ENCODE data around the gene QPCT. TPM values are rescaled to one million over a fixed set of nuclear protein-coding genes. Genes with fewer than 3 reads are reported as not detected.
A peak's percentile ranks its signal among the peaks of the same experiment; 100 is the strongest.

QPCT gene
- polyA plus RNA-seq, 6 donors from 2014 or later = 0.14 to 1.8 (median 1.1) TPM

DNA sequence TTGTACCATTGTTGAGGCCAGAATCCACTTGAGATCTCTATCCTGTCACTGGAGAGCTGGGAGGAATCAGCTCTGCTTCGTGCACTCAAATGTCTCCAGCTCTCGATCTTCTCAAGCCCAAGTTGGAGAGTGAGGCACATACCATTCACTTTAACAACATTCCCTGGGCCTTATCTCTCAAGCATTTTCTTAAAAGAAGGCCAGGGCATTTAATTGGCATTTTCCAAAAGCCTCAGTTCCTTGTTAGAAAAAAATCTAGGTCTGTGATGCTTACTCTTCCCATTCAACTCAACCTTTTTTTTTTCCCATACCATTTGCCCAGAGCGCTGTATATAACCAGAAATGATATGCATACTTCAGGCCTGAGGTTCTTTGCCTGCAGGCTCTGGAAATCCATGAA, 10.1 kb downstream of the QPCT start:
- no peaks in the 10 kb centered on the region for H3K36me3 Mint-ChIP-seq
- H3K9me3 Mint-ChIP-seq = no peaks in the 10 kb centered on the region
- DNase-seq = no peak
- no peak for ATAC-seq (ENCODE audit: low read depth in 2 of 2)
- no peak overlapping the region for H3K27ac Mint-ChIP-seq
- H3K4me3 Mint-ChIP-seq = no peak overlapping the region
- peaks cover 12 to 36% (median 28%) of the 10 kb centered on the region in 3 donors for H3K27me3 Mint-ChIP-seq
- peaks cover 13 to 14% (median 13%) of the 10 kb centered on the region in 3 donors for H3K4me1 Mint-ChIP-seq

DNA sequence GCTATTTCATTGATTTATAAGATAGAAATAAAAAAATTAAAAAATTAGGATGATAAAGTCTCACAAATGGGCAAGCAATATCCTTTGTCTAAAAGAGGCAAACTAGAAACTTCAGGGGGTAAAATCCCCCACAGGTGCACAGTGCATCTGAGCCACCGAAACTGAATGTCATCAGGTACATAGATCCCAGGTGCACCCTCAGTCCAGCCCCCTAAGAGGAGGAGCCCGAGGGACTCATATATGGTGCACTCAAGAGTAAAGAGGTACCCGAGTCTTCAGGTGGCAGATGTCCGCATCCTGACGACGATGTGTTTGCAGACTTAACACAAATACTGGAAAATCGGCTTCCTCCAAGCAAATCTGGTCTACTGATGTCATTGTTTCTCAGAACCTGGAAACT, 11.3 kb downstream of the QPCT start:
- Mint-ChIP-seq H3K27ac (no peak overlapping the region), H3K4me1 (peaks cover under 1 to 2% (median 1%) of the 10 kb centered on the region in 3 donors), H3K4me3 (no peak overlapping the region), H3K9me3 (no peaks in the 10 kb centered on the region), H3K27me3 (peaks cover 12 to 44% (median 28%) of the 10 kb centered on the region in 3 donors), H3K36me3 (no peaks in the 10 kb centered on the region)
- ATAC-seq (ENCODE audit: low read depth in 2 of 2) (peak in 1 of 2 donors; percentile 59), DNase-seq (no peak)

DNA sequence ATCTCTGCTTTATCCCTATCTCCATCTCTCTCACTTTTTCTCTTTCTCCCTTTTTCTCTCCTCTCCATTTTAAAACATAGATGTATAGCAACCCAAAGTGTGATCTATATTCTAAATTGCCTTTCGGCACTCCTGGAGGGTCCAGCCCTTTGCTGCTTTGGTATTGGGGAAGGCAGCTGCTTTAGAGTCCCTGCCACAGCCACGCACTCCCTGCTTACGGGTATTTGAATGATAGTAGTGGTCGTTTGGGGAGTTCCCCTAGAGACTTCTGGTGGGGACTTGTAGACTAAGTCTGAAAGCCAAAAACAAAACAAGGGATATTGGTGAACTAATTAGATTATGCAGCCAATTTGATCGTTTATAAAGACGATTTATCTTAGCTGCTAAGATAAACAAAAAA, 11.9 kb downstream of the QPCT start:
- DNase-seq (no peak), ATAC-seq (ENCODE audit: low read depth in 2 of 2) (no peak)
- Mint-ChIP-seq H3K9me3 (no peaks in the 10 kb centered on the region), H3K27ac (no peak overlapping the region), H3K4me3 (no peak overlapping the region), H3K36me3 (no peaks in the 10 kb centered on the region), H3K4me1 (no peaks in the 10 kb centered on the region), H3K27me3 (peaks cover 12 to 44% (median 28%) of the 10 kb centered on the region in 3 donors)

DNA sequence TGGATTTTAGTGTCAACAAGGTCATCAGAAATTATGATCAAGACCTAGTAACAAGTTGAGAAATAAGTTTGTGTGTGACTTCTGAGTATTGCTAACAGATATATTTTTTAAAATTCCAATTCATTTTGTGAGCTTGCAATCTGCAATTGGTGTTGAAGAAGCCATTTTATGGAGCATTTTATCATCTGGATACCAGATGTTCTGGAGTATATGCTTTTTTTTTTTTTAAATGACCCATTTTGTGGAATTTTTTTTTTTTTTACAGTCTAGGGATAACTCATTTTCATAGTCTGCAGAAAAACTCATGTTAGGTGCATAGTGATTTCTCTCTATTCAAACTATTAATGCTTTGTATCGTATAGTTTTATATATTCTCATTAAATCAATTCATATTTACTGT, 12.6 kb downstream of the QPCT start:
- H3K4me3 Mint-ChIP-seq = no peak overlapping the region
- no peaks in the 10 kb centered on the region for H3K4me1 Mint-ChIP-seq
- no peak overlapping the region for H3K27ac Mint-ChIP-seq
- DNase-seq = no peak
- H3K9me3 Mint-ChIP-seq = no peaks in the 10 kb centered on the region
- H3K36me3 Mint-ChIP-seq = no peaks in the 10 kb centered on the region
- ATAC-seq (ENCODE audit: low read depth in 2 of 2) = no peak
- H3K27me3 Mint-ChIP-seq = peaks cover 12 to 44% (median 28%) of the 10 kb centered on the region in 3 donors

DNA sequence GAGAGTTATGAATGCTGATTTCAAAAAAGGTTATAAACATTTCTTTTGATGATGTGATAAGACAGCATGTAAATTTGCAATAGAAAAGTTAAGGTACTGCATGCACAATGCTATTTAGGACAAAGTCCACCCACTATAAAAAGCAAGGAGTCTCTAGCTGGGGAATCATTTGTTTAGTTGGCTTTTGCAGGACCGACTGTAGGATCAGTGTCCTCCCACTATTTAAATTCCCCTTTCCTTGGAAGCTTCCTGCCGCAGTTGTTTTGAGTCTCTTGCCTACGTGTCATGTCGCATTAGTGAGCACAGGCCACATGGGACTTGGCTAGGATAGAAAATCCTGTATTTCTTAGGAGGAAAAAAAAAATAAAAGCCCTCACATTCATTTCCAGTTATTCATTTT, 13.1 kb downstream of the QPCT start:
- Mint-ChIP-seq H3K27ac (no peak overlapping the region), H3K4me1 (no peaks in the 10 kb centered on the region), H3K4me3 (no peak overlapping the region), H3K36me3 (no peaks in the 10 kb centered on the region), H3K27me3 (peaks cover 13 to 48% (median 32%) of the 10 kb centered on the region in 3 donors), H3K9me3 (no peaks in the 10 kb centered on the region)
- ATAC-seq (ENCODE audit: low read depth in 2 of 2) (no peak), DNase-seq (no peak)

DNA sequence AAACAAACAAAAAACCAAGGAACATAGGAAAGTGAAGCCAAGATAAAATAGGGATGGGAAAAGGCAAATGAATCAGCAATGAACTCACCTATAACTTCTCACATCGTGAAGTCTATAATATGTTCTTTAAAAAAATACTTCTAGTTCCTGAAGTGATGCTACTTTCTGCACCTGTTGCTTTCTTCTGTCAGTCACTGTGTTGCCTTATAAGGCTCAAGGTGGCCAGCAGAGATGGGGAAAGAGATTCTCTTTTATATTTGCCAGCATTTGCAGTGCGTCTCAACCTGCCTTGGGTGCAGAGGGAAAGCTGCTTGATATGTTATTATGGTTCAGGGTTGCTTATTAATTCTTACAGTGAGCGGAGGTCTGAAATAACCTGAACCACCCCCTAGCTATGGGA, 14.0 kb downstream of the QPCT start:
- ATAC-seq (ENCODE audit: low read depth in 2 of 2) = no peak
- no peak overlapping the region for H3K4me3 Mint-ChIP-seq
- H3K36me3 Mint-ChIP-seq = no peaks in the 10 kb centered on the region
- DNase-seq = no peak
- peaks cover 18 to 46% (median 36%) of the 10 kb centered on the region in 3 donors for H3K27me3 Mint-ChIP-seq
- H3K4me1 Mint-ChIP-seq = no peaks in the 10 kb centered on the region
- H3K27ac Mint-ChIP-seq = no peak overlapping the region
- H3K9me3 Mint-ChIP-seq = no peaks in the 10 kb centered on the region

DNA sequence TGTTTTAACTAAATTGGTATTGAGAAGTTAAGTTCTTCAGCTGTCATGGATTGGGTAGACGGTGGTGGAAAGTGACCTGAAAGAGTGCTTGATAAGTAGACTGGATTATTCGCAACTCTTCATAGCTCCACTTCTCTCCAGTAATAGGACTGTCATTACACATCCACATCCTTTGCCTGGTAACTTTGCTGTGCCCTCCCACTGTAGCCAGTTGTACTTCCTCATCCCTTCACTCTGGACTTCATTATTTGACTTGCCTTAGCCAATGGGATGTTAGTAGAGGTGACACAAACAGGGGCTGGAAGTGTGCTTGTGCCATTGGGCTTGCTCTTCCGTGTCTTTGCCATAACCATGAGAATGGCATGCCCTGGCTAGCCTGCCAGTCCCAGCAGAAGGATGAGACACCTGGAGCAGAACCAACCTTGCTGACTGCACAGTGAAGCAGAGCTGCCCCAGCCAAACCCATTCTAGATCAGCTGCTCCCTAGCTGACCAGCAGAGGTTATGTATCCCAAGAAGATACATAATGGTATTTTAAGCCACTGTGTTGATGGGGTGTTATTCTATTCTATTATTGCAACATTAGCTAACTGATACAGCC, 16.9 kb downstream of the QPCT start:
- Mint-ChIP-seq H3K27ac (peak overlapping the region in 1 of 6 donors; percentile 19), H3K4me3 (no peak overlapping the region), H3K27me3 (peaks cover 14 to 26% (median 17%) of the 10 kb centered on the region in 3 donors), H3K9me3 (no peaks in the 10 kb centered on the region), H3K4me1 (peaks cover 0 to 2% (median 2%) of the 10 kb centered on the region in 3 donors), H3K36me3 (no peaks in the 10 kb centered on the region)
- ATAC-seq (ENCODE audit: low read depth in 2 of 2) (no peak), DNase-seq (no peak)

DNA sequence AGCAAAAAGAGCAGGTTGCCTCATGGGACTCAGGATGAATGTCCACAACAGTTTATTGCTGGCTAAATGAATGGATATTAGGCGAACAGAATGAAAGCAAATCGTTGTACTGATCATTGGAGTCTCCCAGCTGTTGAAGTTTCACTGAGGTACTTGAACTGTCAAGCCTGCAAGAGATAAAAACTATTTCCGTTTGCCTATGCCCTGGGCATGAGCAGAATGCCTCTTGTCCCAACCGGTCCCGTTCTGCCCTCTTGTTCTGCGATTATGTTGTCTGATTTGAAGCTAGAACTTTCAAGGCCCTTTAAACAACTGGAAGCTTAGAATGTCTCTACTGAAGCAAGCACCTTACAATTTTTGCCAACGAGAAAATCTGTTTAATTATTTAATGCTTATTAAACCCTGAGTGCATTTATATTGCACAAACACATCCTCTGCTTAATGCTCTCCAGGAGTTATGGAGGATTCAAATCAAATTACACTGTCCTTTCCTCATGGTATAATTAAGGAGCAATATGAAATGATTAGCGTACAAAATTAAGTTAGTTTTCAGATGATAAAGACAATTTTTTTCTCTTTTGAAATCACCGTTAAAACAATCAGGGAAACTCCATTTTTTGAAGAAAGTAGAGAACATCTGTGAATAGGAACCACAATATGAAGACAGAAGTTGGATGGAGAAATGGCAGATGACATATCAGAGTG, 17.7 kb downstream of the QPCT start:
- DNase-seq (no peak), ATAC-seq (ENCODE audit: low read depth in 2 of 2) (no peak)
- Mint-ChIP-seq H3K27me3 (peaks cover 11 to 22% (median 14%) of the 10 kb centered on the region in 3 donors), H3K27ac (no peak overlapping the region), H3K9me3 (no peaks in the 10 kb centered on the region), H3K36me3 (no peaks in the 10 kb centered on the region), H3K4me1 (peaks cover 3 to 10% (median 10%) of the 10 kb centered on the region in 3 donors), H3K4me3 (peak overlapping the region in 1 of 8 donors; percentile 49)

DNA sequence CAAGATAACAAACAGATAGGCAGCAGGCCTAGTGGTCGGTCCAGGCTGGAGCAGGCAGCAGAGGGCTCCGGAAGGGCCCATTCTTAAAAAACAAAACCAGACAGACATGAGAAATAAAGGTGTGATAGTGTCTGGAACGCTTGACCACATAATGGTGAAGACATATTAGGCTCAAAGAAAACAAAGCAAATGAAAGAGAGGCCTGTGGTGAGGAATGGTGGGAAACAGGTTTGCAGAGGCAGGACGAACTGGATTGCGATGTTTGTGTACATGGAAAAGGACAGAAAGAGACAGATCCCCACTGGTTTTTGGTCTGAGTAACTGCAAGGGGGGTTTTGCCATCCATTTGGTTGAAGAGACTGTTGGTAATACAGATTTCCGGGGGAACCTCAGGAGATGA, 19.9 kb downstream of the QPCT start:
- no peak for ATAC-seq (ENCODE audit: low read depth in 2 of 2)
- Mint-ChIP-seq H3K27me3 (peaks cover 6 to 16% (median 15%) of the 10 kb centered on the region in 3 donors), H3K4me1 (peaks cover 4 to 11% (median 11%) of the 10 kb centered on the region in 3 donors), H3K9me3 (no peaks in the 10 kb centered on the region), H3K4me3 (no peak overlapping the region), H3K36me3 (no peaks in the 10 kb centered on the region), H3K27ac (no peak overlapping the region)
- DNase-seq = no peak

DNA sequence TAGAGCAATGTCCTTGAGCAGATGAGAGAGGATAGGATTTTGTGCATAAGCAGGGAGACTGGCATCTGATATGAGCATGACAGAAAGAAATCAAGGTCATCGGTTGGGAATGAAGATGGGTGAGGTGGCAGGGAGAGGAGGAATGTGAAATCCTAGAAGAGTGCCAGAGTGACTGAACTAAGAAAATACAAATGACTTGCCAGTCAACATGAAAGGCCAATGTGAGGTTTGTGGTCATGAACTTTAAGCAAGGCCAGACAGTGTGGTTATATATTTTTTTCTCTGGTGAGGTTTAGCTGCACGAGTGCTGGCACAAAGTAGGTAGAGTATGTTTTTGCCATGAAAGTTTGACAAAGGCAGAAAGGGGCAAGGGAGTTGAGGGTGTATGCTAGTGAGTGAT, 21.2 kb downstream of the QPCT start:
- no peak overlapping the region for H3K27ac Mint-ChIP-seq
- no peak for DNase-seq
- ATAC-seq (ENCODE audit: low read depth in 2 of 2) = no peak
- no peak overlapping the region for H3K4me3 Mint-ChIP-seq
- no peaks in the 10 kb centered on the region for H3K9me3 Mint-ChIP-seq
- H3K36me3 Mint-ChIP-seq = no peaks in the 10 kb centered on the region
- peaks cover 6 to 16% (median 7%) of the 10 kb centered on the region in 3 donors for H3K27me3 Mint-ChIP-seq
- peaks cover 4 to 11% (median 11%) of the 10 kb centered on the region in 3 donors for H3K4me1 Mint-ChIP-seq

DNA sequence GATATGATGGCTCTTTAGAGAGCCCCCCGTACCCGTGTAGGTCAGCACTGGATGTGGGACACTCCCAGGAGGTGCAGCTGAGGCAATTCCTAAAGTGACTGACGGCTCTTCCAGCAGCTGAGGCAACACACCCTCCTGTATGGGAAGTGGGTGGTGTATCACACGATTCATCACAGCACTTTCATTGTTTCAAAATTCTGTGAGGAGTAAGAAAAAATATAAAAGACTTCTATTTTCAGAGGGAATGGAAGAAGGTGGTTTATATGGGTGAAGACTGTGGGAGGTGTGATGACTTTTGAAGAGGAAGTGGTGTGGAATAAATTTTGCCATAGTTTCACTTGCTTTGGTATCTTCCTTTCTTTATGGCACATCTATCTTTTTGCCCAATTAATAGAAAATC, 22.3 kb downstream of the QPCT start:
- peak overlapping the region in 3 of 6 donors; percentile 40 to 85 (median 42) for H3K27ac Mint-ChIP-seq

DNA sequence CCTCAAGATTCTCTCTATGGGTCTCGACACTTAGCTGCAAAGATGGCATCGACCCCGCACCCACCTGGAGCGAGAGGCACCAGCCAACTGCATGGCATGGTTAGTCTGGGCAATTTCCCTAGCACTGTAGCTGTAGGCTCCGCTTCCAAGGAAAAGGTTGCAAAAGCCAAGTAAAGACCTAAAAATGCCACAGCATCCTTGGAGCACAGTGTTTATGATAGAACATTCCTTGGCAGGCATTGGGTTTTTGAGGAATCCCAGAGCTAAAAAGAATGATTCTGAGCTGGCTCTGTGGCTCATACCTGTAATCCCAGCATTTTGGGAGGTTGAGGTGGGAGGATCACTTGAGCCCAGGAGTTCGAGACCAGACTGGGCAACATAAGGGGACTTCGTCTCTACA, 22.9 kb downstream of the QPCT start:
- Mint-ChIP-seq H3K9me3 (no peaks in the 10 kb centered on the region), H3K4me3 (no peak overlapping the region), H3K36me3 (no peaks in the 10 kb centered on the region), H3K4me1 (peaks cover 4 to 11% (median 11%) of the 10 kb centered on the region in 3 donors), H3K27me3 (peaks cover 6 to 14% (median 6%) of the 10 kb centered on the region in 3 donors), H3K27ac (peak overlapping the region in 1 of 6 donors; percentile 85)
- DNase-seq = no peak
- ATAC-seq (ENCODE audit: low read depth in 2 of 2) = no peak

More for the DNA sequence above, 22.3 kb downstream of the QPCT start:
- DNase-seq (no peak), ATAC-seq (ENCODE audit: low read depth in 2 of 2) (no peak)
- H3K36me3 Mint-ChIP-seq = no peaks in the 10 kb centered on the region
- H3K9me3 Mint-ChIP-seq = no peaks in the 10 kb centered on the region
- peaks cover 6 to 16% (median 7%) of the 10 kb centered on the region in 3 donors for H3K27me3 Mint-ChIP-seq
- peaks cover 4 to 11% (median 11%) of the 10 kb centered on the region in 3 donors for H3K4me1 Mint-ChIP-seq
- H3K4me3 Mint-ChIP-seq = no peak overlapping the region

DNA sequence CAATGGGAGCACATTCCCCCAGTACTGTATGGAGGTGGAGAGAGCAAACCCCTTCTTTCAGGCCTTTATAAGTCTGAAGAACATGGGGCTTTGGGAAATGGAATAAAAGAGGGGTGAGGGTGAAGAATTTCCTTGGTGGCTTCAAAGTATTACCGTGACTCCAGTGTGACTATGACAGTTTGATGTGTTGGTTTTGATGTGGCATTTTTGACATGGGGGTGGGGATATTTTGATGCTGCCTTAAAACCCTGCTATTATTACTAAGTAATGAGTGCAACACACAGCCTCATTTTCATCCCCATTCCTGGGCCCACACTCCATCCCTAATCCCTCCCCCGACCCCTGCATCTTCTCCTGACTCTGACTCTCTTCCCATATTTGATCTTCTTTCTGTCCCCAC, 23.6 kb downstream of the QPCT start:
- H3K36me3 Mint-ChIP-seq = no peaks in the 10 kb centered on the region
- H3K4me1 Mint-ChIP-seq = peaks cover 4 to 11% (median 11%) of the 10 kb centered on the region in 3 donors
- ATAC-seq (ENCODE audit: low read depth in 2 of 2) (no peak), DNase-seq (no peak)
- peaks cover 0 to 8% (median 0%) of the 10 kb centered on the region in 3 donors for H3K27me3 Mint-ChIP-seq
- peak overlapping the region in 1 of 6 donors; percentile 13 for H3K27ac Mint-ChIP-seq
- no peaks in the 10 kb centered on the region for H3K9me3 Mint-ChIP-seq
- H3K4me3 Mint-ChIP-seq = no peak overlapping the region

DNA sequence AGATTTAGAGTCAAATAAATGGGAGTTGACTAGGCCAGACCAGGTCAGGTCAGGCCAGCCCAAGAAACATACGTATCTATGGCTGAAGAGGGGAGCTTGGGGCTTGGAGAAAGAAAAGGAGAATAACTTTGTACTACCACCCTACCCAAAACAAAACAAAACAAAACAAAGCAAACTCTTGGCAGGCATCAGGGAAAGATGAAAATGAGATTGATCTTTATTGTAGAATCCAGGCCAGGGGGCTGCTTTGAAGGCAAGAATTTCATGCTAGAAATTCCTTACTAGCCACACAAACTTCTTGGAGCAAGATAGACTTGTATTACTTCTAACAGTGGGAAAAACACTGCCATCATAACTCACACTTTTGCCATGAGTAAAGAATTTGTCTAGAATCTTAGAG, 26.2 kb downstream of the QPCT start:
- Mint-ChIP-seq H3K9me3 (no peaks in the 10 kb centered on the region), H3K36me3 (no peaks in the 10 kb centered on the region), H3K4me3 (no peak overlapping the region), H3K27ac (peak overlapping the region in 2 of 6 donors; percentile 15 to 70), H3K4me1 (peaks cover 4 to 11% (median 11%) of the 10 kb centered on the region in 3 donors), H3K27me3 (peaks cover 0 to 8% (median 0%) of the 10 kb centered on the region in 3 donors)
- DNase-seq = no peak
- no peak for ATAC-seq (ENCODE audit: low read depth in 2 of 2)

All from naive B cell (primary cell).